SJSA1 (cell line): Measurements from ENCODE around the gene UBE2D3. TPM values are rescaled to one million over a fixed set of nuclear protein-coding genes. Genes with fewer than 3 reads are reported as not detected.
A peak's percentile ranks its signal among the peaks of the same experiment; 100 is the strongest.
"Not testable (repeated sequence)": the region's sequence is repeated elsewhere in the genome, so short reads cannot be mapped to it uniquely, and the experiment has no call there.

Experiments used
- DNase-seq, 2 experiments: peaks; one replicate each; pipeline ENCODE4 v3.0.0-alpha.2; 2015 to 2020; ENCODE audit warnings: low spot score in 2 of 2, low read depth in 1 of 2
- H3K27ac ChIP-seq: fragments of 250-450 bp; sonication (Bioruptor Pico); 2 replicates; pipeline ENCODE4 v1.5.1; 2020; ENCODE audit warnings: mild to moderate bottlenecking, moderate library complexity
- H3K27me3 ChIP-seq: fragments of 250-450 bp; sonication (Bioruptor Pico); replicated peaks from 2 replicates; pipeline ENCODE4 v1.5.1; 2020; ENCODE audit warnings: mild to moderate bottlenecking, moderate library complexity
- H3K36me3 ChIP-seq: fragments of 250-450 bp; sonication (Bioruptor Pico); 2 replicates; pipeline ENCODE4 v1.5.1; 2020; ENCODE audit warnings: mild to moderate bottlenecking
- H3K4me1 ChIP-seq: fragments of 250-450 bp; sonication (Bioruptor Pico); replicated peaks from 2 replicates; pipeline ENCODE4 v1.6.1; 2021; ENCODE audit warnings: mild to moderate bottlenecking
- H3K4me3 ChIP-seq: fragments of 250-450 bp; sonication (Bioruptor Pico); 2 replicates; pipeline ENCODE4 v1.5.1; 2020; ENCODE audit warnings: mild to moderate bottlenecking
- H3K9me3 ChIP-seq: fragments of 250-450 bp; sonication (Bioruptor Pico); replicated peaks from 2 replicates; pipeline ENCODE4 v1.5.1; 2020; ENCODE audit warnings: mild to moderate bottlenecking
- total RNA-seq: library from RNA; depleted of rRNA; stranded (reverse); fragments of >200 nt; shearing (Covaris generic); gene quantifications from 2 replicates; pipeline ENCODE4 v1.2.3, GENCODE V29; 2014; rRNA removed

UBE2D3 gene
- 287 and 481 TPM in 2 replicates for total RNA-seq

GRCh38 chr4:102826890-102827673, at the start of gene UBE2D3:
Gene UBE2D3, minus strand, starts transcription at chr4:102827551. Its CDS starts 1,043 bp downstream, at chr4:102826508.
- H3K36me3 ChIP-seq: peaks cover 51% of the 10 kb centered on the region
- DNase-seq: peak; percentile 95 to 98

GRCh38 chr4:102871772-102872171, 44.4 kb upstream of the UBE2D3 start:
- H3K4me3 ChIP-seq: no peak overlapping the region
- H3K4me1 ChIP-seq: peaks cover 6% of the 10 kb centered on the region; the same call in 1 of the 2 replicates
- no peak overlapping the region for H3K27ac ChIP-seq
- H3K9me3 ChIP-seq: no peaks in the 10 kb centered on the region
- H3K36me3 ChIP-seq: peaks cover 15% of the 10 kb centered on the region
- no peaks in the 10 kb centered on the region for H3K27me3 ChIP-seq
- no peak for DNase-seq

More at GRCh38 chr4:102826890-102827673, at the start of gene UBE2D3:
- Histone ChIP-seq H3K27ac (peak within 1 kb of the TSS; percentile 99), H3K4me3 (peak within 1 kb of the TSS; percentile 87), H3K4me1 (peaks cover 29% of the 10 kb centered on the region), H3K9me3 (no peaks in the 10 kb centered on the region), H3K27me3 (no peaks in the 10 kb centered on the region)

- H3K27ac ChIP-seq: peak overlapping the region; percentile 88
- DNase-seq: no peak
- peaks cover 3% of the 10 kb centered on the region; the same call in 1 of the 2 replicates for H3K36me3 ChIP-seq
- no peaks in the 10 kb centered on the region for H3K27me3 ChIP-seq
- H3K9me3 ChIP-seq: no peaks in the 10 kb centered on the region
- peaks cover 6% of the 10 kb centered on the region; the same call in 1 of the 2 replicates for H3K4me1 ChIP-seq
- H3K4me3 ChIP-seq: peak overlapping the region; percentile 66
Measured at GRCh38 chr4:102869569-102870197, 42.3 kb upstream of the UBE2D3 start.

DNA sequence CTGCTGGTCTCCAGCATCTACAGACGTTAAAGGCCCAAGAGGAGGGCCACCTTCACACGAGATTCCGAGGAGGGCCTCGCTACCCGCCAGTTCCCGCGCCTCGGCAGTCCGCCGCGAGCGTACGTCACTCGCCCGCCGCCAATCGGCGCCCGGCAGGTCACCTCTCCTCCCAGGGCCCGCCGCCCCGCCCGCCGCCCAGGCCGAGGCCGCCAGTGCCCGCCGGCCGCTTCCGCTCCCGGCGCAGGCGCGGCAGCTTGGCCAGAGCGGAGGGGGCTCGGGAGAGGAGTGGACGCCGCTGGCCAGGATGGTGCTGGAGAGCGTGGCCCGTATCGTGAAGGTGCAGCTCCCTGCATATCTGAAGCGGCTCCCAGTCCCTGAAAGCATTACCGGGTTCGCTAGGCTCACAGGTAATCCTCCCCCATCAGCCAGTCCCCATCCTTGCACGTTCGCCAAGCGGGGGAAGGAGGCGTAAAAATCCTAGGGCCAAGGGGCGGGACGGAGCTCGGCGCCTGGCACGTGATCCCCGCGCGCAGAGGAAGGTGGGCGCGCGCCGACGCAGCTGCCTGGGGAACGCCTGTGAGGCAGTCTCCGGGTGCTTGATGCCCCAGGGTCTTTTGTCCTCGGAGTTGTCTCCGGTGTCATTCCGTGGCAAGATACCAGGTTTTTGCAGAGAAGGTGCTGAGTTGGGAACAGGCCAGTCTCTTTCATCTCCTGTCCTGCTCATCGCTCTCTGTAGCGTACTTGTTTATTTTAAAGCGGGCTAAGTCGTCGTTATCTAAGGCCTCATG, 41.6 kb upstream of the UBE2D3 start, which contains the start of gene CISD2:
Gene CISD2 (plus strand): TSS at position 212 of the 788 bp plus-strand sequence. CDS start 93 bp downstream, at position 305.
- peaks cover 6% of the 10 kb centered on the region; the same call in 1 of the 2 replicates for H3K4me1 ChIP-seq
- peak; percentile 91 to 96 for DNase-seq
- H3K27ac ChIP-seq: peak within 1 kb of the TSS; percentile 88
- no peaks in the 10 kb centered on the region for H3K36me3 ChIP-seq
- H3K9me3 ChIP-seq: no peaks in the 10 kb centered on the region
- no peaks in the 10 kb centered on the region for H3K27me3 ChIP-seq
- H3K4me3 ChIP-seq: peak within 1 kb of the TSS; percentile 66

GRCh38 chr4:102868153-102868780, 40.9 kb upstream of the UBE2D3 start:
- H3K27ac ChIP-seq: peak overlapping the region; percentile 88
- H3K4me3 ChIP-seq: peak overlapping the region; percentile 66
- no peaks in the 10 kb centered on the region for H3K36me3 ChIP-seq
- H3K4me1 ChIP-seq: peaks cover 6% of the 10 kb centered on the region; the same call in 1 of the 2 replicates
- H3K27me3 ChIP-seq: no peaks in the 10 kb centered on the region
- no peak for DNase-seq
- no peaks in the 10 kb centered on the region for H3K9me3 ChIP-seq

GRCh38 chr4:102867278-102868152, 40.2 kb upstream of the UBE2D3 start:
- peaks cover 6% of the 10 kb centered on the region; the same call in 1 of the 2 replicates for H3K4me1 ChIP-seq
- H3K4me3 ChIP-seq: peak overlapping the region; percentile 66
- H3K27ac ChIP-seq: peak overlapping the region; percentile 88; the same call in 1 of the 2 replicates
- no peaks in the 10 kb centered on the region for H3K9me3 ChIP-seq
- DNase-seq: no peak
- H3K36me3 ChIP-seq: no peaks in the 10 kb centered on the region
- no peaks in the 10 kb centered on the region for H3K27me3 ChIP-seq

DNA sequence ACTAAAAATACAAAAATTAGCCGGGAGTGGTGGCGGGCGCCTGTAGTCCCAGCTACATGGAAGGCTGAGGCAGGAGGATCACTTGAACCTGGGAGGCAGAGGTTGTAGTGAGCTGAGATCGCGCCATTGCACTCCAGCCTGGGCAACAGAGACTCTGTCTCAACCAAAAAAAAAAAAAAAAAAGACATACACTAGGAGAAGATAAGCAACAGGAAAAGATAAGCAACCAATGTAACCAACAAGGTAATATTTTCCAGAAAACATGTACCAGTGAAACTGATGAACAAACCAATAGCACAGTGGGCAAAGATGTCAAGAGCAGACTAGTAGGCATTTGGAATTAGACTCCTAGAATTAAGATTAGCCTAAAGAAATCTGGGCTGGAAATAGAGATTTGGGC, 38.0 kb upstream of the UBE2D3 start:
- H3K27me3 ChIP-seq, H3K27ac ChIP-seq, H3K4me3 ChIP-seq, DNase-seq, H3K4me1 ChIP-seq, H3K9me3 ChIP-seq, H3K36me3 ChIP-seq: not testable (repeated sequence)

- DNase-seq: no peak
Measured at GRCh38 chr4:102862747-102863146, 35.4 kb upstream of the UBE2D3 start.

DNA sequence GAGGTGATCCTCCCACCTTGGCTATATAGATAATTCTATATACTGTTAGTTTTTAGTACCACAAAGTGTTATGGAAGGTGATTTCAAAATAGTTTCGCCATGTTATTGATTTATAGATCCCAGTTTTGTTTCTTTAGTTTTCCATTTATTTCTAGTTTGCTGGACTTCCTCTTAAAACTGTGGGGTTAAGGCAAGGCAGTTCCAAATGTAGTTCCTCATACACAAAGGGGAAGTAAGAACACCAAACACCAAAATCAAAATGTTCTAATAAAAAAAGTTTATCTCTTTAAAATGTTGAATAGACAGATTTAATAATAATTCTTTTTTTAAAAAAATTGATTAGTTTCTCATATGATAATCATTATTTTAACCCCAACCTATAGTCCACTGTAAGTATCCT, 34.7 kb upstream of the UBE2D3 start:
- Histone ChIP-seq H3K27ac (no peak overlapping the region), H3K4me1 (no peaks in the 10 kb centered on the region), H3K4me3 (no peak overlapping the region), H3K27me3 (no peaks in the 10 kb centered on the region), H3K9me3 (peaks cover 10% of the 10 kb centered on the region), H3K36me3 (no peaks in the 10 kb centered on the region)
- DNase-seq: no peak

More at GRCh38 chr4:102862747-102863146, 35.4 kb upstream of the UBE2D3 start:
- peaks cover 1% of the 10 kb centered on the region; the same call in 1 of the 2 replicates for H3K4me1 ChIP-seq
- H3K9me3 ChIP-seq: peaks cover 10% of the 10 kb centered on the region
- no peaks in the 10 kb centered on the region for H3K36me3 ChIP-seq
- no peaks in the 10 kb centered on the region for H3K27me3 ChIP-seq
- no peak overlapping the region for H3K27ac ChIP-seq
- no peak overlapping the region for H3K4me3 ChIP-seq

GRCh38 chr4:102860611-102861324, 33.4 kb upstream of the UBE2D3 start:
- Histone ChIP-seq H3K27ac (no peak overlapping the region), H3K36me3 (no peaks in the 10 kb centered on the region), H3K27me3 (no peaks in the 10 kb centered on the region), H3K9me3 (peaks cover 10% of the 10 kb centered on the region), H3K4me1 (no peaks in the 10 kb centered on the region), H3K4me3 (no peak overlapping the region)
- DNase-seq: no peak

DNA sequence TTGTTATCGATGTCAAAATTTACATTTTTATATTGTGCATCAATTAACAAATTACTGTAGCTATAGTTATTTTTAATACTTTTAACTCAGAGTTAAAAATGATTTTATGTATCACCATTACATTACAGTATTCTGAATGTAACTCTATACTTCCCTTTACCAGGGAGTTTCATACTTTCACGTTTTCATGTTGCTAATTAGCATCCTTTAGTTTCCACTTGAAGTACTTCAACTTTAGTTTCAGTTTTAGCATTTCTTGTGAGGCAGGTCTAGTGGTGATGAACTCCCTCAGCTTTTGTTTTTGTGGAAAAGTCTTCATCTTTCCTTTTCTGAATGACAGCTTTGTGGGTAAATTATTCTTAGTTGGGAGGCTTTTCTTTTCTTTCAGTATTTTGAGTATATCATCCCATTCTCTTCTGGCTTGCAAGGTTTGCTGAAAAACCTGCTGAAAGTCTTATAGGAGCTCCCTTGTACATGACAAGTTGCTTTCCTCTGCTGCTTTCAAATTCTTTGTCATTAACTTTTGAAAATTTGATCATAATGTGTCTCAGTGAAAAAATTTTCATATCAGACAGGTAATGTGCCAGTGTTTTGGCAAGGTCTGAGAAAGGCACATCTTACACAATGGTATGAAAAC, 31.6 kb upstream of the UBE2D3 start:
- Histone ChIP-seq H3K36me3 (no peaks in the 10 kb centered on the region), H3K27me3 (no peaks in the 10 kb centered on the region), H3K27ac (no peak overlapping the region), H3K9me3 (peaks cover 10% of the 10 kb centered on the region), H3K4me3 (no peak overlapping the region), H3K4me1 (no peaks in the 10 kb centered on the region)
- no peak for DNase-seq
